Neural crest cell (in vitro differentiated cells): ENCODE results near the gene IGFBP2. TPM values are rescaled to one million over a fixed set of nuclear protein-coding genes. Genes with fewer than 3 reads are reported as not detected.

ENCODE experiments used
- DNase-seq: peaks from one replicate; pipeline ENCODE4 v3.0.0; 2021; ENCODE audit warnings: low read depth, mixed read lengths, low spot score
- H3K27ac Mint-ChIP-seq: one replicate; pipeline ENCODE4 v1.8.0; 2021; ENCODE audit warnings: mild to moderate bottlenecking, mixed read lengths; ENCODE audit not compliant: unreplicated experiment
- H3K27me3 Mint-ChIP-seq: 2 replicates; pipeline ENCODE4 v1.8.0; 2021; ENCODE audit warnings: low read depth, mild to moderate bottlenecking, mixed read lengths
- H3K36me3 Mint-ChIP-seq: 2 replicates; pipeline ENCODE4 v1.8.0; 2021; ENCODE audit warnings: low read depth, mild to moderate bottlenecking, mixed read lengths
- H3K4me1 Mint-ChIP-seq: 2 replicates; pipeline ENCODE4 v1.8.0; 2021; ENCODE audit warnings: mixed read lengths
- H3K4me3 Mint-ChIP-seq: one replicate; pipeline ENCODE4 v1.8.0; 2021; ENCODE audit warnings: mild to moderate bottlenecking, mixed read lengths
- H3K9me3 Mint-ChIP-seq: 2 replicates; pipeline ENCODE4 v1.8.0; 2021; ENCODE audit warnings: mixed read lengths
- total RNA-seq: library from RNA; stranded (reverse); gene quantifications from 2 replicates; pipeline ENCODE4 v1.2.1, GENCODE V29; 2021
- TF ChIP-seq, protein P1 (sequence below): fragments of 200-600 bp; sonication (generic); conservative IDR thresholded peaks from 2 replicates; pipeline ENCODE4 v1.5.0; 2021; ENCODE audit warnings: antibody characterized with exemption, mild to moderate bottlenecking

Gene IGFBP2
- total RNA-seq, 1 donor from 2014 or later: 366 TPM

DNA sequence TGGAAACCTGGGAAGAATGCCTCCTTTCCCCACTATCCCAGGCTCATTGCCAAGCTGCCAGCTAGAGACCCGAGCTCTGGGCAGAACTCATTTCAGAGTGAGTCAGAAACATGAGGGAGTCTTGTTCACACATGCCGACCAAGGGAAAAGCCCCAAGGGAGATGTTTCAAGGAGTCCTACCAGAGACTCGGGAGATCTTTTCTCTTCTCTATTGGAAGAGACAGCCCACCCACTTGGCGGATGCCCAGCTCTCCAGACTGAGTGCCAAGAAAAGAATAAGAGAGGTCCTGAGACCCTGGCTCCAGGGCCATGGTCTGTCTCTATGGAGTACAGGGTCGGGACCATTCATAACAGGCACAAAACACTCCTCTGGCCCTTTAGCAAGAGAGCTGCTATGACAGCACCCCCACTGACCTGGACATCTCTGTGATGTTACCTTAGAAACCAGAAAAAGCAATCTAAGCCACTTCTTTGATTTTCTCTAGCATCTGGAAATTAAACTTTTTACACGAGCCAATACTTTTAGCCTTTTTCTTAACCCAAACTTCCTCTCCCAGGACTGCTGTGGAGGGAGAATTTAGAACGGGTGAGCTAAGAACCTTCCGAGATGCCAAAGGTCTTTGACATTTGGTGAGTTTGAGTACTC, 80.6 kb downstream of the IGFBP2 start:
- H3K27ac Mint-ChIP-seq: no peak overlapping the region
- TF ChIP-seq, protein P1, sequence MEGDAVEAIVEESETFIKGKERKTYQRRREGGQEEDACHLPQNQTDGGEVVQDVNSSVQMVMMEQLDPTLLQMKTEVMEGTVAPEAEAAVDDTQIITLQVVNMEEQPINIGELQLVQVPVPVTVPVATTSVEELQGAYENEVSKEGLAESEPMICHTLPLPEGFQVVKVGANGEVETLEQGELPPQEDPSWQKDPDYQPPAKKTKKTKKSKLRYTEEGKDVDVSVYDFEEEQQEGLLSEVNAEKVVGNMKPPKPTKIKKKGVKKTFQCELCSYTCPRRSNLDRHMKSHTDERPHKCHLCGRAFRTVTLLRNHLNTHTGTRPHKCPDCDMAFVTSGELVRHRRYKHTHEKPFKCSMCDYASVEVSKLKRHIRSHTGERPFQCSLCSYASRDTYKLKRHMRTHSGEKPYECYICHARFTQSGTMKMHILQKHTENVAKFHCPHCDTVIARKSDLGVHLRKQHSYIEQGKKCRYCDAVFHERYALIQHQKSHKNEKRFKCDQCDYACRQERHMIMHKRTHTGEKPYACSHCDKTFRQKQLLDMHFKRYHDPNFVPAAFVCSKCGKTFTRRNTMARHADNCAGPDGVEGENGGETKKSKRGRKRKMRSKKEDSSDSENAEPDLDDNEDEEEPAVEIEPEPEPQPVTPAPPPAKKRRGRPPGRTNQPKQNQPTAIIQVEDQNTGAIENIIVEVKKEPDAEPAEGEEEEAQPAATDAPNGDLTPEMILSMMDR: no peak
- H3K36me3 Mint-ChIP-seq: peaks cover 5% of the 10 kb centered on the region
- H3K27me3 Mint-ChIP-seq: no peaks in the 10 kb centered on the region
- H3K4me1 Mint-ChIP-seq: peaks cover 38% of the 10 kb centered on the region
- peaks cover 3% of the 10 kb centered on the region for H3K9me3 Mint-ChIP-seq
- no peak overlapping the region for H3K4me3 Mint-ChIP-seq
- DNase-seq: no peak

Other genes with a start within 250 kb of the IGFBP2 start
- 30.5 and 30.6 TPM in 2 replicates for gene SMARCAL1, start 220.9 kb upstream of the IGFBP2 start, total RNA-seq
- 3,339 and 3,393 TPM in 2 replicates for gene RPL37A, start 134.6 kb upstream of the IGFBP2 start, total RNA-seq
- gene IGFBP5, start 62.1 kb downstream of the IGFBP2 start, total RNA-seq: 140 TPM in 2 replicates
- not detected in 2 replicates for gene TNP1, start 226.6 kb downstream of the IGFBP2 start, total RNA-seq